Measurements from ENCODE around the gene R3HCC1L. TPM values are rescaled to one million over a fixed set of nuclear protein-coding genes. Genes with fewer than 3 reads are reported as not detected.
A peak's percentile ranks its signal among the peaks of the same experiment; 100 is the strongest.
"Not testable (repeated sequence)": the region's sequence is repeated elsewhere in the genome, so short reads cannot be mapped to it uniquely, and the experiment has no call there.

Gene R3HCC1L
- polyA plus RNA-seq, 4 donors, result 10.0 to 23.1 (median 21.0) TPM

DNA sequence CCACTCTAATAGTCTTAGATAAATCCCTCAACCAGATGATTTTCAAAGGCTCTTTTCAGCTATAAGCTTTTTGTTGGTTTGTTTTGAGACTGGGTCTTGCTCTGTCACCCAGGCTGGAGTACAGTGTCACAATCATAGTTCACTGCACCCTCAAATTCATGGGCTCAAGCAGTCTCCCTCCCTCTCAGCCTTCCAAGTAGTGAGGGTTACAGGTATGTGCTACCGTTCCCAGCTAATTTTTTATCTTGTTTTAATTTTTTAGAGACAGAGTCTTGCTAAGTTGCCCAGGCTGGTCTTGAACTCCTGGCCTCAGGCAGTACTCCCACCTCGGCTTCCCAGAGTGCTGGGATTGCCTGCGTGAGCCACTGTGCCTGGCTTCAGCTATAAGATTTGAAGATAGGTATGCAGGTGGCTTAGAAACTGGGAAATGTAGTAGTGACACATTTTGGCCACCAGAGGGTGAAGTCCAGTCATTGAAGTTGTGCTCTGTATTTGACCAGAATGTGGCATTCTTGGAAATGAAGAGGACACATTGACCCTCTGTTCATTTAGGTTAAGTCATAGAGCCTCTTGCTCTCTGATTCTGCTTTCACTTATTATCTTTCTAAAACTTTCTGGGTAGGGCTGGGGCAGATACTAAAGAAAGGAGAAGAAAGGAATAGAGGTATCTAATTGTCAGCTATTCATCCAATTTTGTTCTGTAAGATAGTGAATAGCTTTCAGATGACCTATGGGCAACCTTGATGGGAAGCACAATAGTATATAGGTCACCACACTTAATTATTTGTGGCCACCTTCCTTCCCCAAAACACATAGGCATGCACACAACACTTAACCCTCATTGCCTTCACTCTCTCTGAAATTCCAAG, 36.0 kb downstream of the R3HCC1L start:
- peak in 3 of 4 donors; percentile 20 to 26 (median 25) for DNase-seq (ENCODE audit: low read depth in 4 of 4, low spot score in 3 of 4)

GRCh38 chr10:98172073-98172472, 37.6 kb downstream of the R3HCC1L start:
- DNase-seq (ENCODE audit: low read depth in 4 of 4, low spot score in 3 of 4), result no peak

DNA sequence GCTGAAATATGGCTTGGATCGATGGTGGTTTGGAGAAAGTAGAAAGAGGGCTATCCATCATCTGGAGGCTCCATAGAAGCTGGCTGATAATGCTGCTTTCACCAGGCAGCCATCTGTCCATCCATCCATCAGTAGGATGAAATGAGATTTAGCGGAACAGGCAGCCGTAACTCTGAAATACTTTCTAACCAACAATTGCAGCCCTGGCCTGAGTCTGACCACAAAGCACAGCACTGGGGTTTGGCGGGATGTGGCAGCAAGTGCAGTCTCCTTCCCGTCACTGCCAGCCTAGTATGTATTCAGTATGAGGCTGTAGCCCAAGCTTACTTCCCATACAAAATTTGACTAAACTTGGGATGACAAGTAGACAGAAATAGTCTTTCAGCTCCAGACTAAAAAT, 38.0 kb downstream of the R3HCC1L start:
- no peak for DNase-seq (ENCODE audit: low read depth in 4 of 4, low spot score in 3 of 4)

DNA sequence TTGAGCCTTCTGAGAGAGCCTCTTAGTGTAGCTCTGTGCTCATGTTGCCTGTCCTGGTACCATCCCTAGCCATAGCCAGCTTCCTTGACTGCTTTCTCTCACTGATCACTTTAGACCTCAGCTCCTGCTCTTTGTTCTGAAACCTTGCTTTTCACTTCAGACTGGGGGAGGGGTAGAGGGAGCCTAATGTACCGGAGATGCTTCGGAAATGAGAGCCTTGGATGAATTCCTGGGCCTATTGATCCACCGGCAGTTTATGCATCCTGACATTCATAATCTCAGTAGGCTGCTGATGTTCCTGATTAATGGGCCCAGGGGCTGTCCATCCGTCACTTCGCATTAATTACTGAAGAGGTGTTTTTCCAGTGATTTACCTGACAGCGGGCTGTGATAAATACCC, 38.8 kb downstream of the R3HCC1L start:
- DNase-seq (ENCODE audit: low read depth in 4 of 4, low spot score in 3 of 4), result no peak

- DNase-seq (ENCODE audit: low read depth in 4 of 4, low spot score in 3 of 4), result not testable (repeated sequence)
Measured at GRCh38 chr10:98182351-98182915, 48.0 kb downstream of the R3HCC1L start.

- DNase-seq (ENCODE audit: low read depth in 4 of 4, low spot score in 3 of 4), result no peak
Measured at GRCh38 chr10:98186681-98187080, 52.2 kb downstream of the R3HCC1L start.

DNA sequence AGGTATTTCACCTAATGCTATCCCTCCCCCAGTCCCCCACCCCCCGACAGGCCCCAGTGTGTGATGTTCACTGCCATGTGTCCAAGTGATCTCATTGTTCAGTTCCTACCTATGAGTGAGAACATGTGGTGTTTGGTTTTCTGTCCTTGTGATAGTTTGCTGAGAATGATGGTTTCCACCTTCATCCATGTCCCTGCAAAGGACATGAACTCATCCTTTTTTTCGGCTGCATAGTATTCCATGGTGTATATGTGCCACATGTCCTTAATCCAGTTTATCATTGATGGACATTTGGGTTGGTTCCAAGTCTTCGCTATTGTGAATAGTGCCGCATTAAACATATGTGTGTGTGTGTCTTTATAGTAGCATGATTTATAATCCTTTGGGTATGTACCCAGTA, 56.3 kb downstream of the R3HCC1L start:
- not testable (repeated sequence) for DNase-seq (ENCODE audit: low read depth in 4 of 4, low spot score in 3 of 4)

GRCh38 chr10:98193037-98193436, 58.6 kb downstream of the R3HCC1L start:
- no peak for DNase-seq (ENCODE audit: low read depth in 4 of 4, low spot score in 3 of 4)

- DNase-seq (ENCODE audit: low read depth in 4 of 4, low spot score in 3 of 4), result no peak
Measured at GRCh38 chr10:98194633-98195032, 60.2 kb downstream of the R3HCC1L start.

DNA sequence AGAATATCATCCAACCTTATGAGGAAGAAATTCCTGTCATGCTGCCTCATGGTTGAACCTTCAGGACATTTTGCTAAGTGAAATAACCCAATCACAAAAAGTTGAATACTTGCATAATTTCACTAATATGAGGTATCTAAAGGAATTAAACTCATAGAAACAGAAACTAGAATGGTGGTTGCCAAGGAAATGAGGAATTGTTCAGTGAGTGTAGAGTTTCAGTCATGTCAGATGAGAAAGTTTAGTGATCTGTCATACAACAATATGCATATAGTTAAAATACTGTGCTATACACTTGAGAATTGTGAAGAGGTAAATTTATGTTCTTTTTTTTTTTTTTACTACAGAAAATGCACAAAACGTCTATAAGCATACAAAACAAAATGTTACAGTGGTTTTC, 60.7 kb downstream of the R3HCC1L start:
- DNase-seq (ENCODE audit: low read depth in 4 of 4, low spot score in 3 of 4), result no peak

GRCh38 chr10:98196985-98197384, 62.5 kb downstream of the R3HCC1L start:
- DNase-seq (ENCODE audit: low read depth in 4 of 4, low spot score in 3 of 4), result no peak

DNA sequence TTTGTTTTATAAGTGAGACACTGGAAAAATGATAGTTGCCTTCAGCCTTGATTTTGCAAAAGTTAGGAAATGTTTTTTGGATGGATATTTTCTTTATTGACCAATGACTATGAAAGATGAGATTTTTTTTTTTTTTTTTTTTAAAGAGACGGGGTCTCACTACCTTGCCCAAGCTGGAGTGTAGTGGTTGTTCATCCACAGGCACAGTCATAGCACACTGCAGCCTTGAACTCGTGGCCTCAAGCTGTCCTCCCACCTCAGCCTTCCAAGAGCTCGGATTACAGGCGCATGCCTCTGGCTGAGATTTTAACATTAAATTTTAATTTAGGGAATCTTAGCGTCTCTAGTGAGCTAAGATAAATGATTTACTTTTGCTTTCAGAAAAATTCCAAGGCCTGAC, 67.3 kb downstream of the R3HCC1L start:
- DNase-seq (ENCODE audit: low read depth in 4 of 4, low spot score in 3 of 4), result no peak

DNA sequence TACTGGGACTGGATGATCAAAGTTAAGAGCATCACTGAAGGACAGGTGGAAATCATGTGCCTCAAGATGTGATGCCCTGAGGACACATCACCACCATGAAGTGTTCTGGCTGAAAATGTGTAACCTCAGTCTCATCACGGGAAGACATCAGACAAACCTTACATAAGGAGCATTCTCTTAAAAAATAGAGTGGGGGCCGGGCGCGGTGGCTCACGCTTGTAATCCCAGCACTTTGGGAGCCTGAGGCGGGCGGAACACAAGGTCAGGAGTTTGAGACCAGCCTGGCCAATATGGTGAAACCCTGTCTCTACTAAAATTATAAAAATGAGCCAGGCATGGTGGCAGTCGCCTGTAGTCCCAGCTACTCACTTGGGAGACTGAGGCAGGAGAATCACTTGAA, 67.9 kb downstream of the R3HCC1L start:
- DNase-seq (ENCODE audit: low read depth in 4 of 4, low spot score in 3 of 4), result no peak

DNA sequence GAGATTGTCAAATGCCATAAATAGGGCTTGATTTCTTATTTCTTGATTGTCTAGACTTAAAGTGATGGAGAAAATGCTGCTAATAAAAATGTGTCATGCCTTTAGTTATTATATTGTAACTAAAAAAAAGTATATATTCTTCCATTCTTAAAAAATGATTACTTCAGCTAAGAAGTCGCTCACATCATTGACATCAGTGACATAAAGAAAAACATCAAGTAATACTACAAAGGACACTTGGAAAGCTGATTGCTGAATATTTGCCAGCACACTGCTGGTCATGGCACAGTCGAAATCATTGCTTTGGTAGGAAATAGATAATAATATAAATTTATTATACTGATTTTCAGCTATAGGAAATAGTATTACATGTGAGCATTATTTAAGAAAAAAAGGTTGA, 70.9 kb downstream of the R3HCC1L start:
- DNase-seq (ENCODE audit: low read depth in 4 of 4, low spot score in 3 of 4), result no peak

- no peak for DNase-seq (ENCODE audit: low read depth in 4 of 4, low spot score in 3 of 4)
Measured at GRCh38 chr10:98208925-98209324, 74.5 kb downstream of the R3HCC1L start.

DNA sequence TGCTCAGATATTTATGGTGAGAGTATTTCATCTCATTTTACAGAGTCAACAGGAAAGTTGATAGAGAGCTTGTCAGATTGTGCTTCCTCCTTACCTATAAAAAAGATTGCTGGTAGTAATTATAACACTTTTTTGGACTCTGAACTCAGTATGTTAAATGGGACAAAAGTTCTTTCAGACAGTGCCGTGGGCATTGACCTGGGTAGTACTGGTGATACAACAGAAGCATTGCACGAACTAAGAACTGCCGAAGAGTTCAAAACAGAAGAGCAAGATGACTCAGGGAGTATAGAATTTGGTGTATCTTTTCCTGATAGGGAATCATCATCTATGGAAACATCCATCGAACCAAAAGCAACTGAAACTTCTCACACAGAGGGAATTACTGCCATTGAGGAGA, 75.0 kb downstream of the R3HCC1L start:
- no peak for DNase-seq (ENCODE audit: low read depth in 4 of 4, low spot score in 3 of 4)

- no peak for DNase-seq (ENCODE audit: low read depth in 4 of 4, low spot score in 3 of 4)
Measured at GRCh38 chr10:98212196-98212595, 77.7 kb downstream of the R3HCC1L start.

DNA sequence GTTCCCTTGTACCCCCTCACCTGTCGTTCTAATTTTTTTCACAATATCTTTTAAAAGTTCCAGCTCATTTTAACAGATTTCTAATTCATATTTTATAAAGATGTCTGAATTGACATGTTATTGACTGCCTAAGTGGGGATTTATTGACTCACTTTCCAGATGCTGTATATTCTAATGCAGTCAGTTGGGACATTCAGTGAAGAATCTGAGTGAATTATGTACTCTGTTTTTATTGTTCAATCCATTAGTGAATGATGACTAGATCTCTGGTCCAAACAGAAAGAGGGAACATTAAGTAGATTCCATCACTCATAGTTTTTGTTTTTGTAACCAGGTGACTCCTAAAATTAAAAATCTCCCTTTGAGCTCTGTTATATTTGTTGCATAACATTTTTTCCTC, 79.3 kb downstream of the R3HCC1L start:
- DNase-seq (ENCODE audit: low read depth in 4 of 4, low spot score in 3 of 4), result no peak

DNA sequence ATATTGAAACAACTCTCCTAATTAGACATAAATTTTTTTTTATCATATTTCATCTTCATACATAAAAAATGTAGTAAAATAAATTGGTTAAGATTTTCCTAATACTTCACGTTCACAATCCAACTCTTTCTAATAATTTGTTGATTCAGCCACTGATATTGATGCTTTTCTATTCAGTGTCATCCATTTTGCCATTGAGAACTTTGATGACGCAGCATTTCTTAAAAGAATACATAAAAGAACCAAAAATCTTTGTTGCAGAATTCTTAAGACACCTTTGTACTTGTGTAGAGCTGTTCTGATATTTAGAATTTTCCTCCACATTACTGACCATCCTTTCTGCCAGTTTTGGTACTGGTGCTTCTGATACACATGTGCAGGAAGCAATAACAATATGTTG, 80.9 kb downstream of the R3HCC1L start:
- no peak for DNase-seq (ENCODE audit: low read depth in 4 of 4, low spot score in 3 of 4)

GRCh38 chr10:98217801-98218200, 83.3 kb downstream of the R3HCC1L start:
- no peak for DNase-seq (ENCODE audit: low read depth in 4 of 4, low spot score in 3 of 4)

DNA sequence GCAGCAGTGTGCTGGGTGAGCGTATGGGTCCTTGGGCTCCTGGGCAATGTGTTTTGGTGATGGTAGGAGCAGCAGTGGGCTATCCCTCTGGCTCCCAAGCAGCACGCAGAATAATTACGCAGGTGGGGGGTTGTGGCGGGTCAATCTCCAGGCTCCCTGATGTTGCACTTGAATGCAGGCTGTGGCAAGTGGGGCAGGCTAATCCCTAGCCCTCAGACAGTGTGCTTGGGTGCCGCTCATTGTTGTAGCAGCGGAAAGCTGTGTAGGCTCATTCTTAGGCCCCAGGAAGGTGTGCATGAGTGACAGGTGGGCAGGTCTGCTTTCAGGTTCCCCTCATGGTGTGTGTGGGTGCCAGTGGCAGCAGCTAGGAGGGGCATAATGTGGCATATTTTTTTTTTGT, 89.4 kb downstream of the R3HCC1L start:
- DNase-seq (ENCODE audit: low read depth in 4 of 4, low spot score in 3 of 4), result no peak

- DNase-seq (ENCODE audit: low read depth in 4 of 4, low spot score in 3 of 4), result no peak
Measured at GRCh38 chr10:98224509-98224908, 90.1 kb downstream of the R3HCC1L start.

All from left renal pelvis (tissue), 4 donors.